Fibroblast of peridontal ligament (primary cell): ENCODE measurements around the gene MCFD2.
"Not testable (repeated sequence)": the region's sequence is repeated elsewhere in the genome, so short reads cannot be mapped to it uniquely, and the experiment has no call there.

ENCODE experiments used
- DNase-seq: peaks from one replicate; pipeline ENCODE4 v3.0.0-alpha.2; 2010; ENCODE audit errors: extremely low read depth

The MCFD2 gene

GRCh38 chr2:46937471-46937901, 21.9 kb upstream of the MCFD2 start:
- DNase-seq, result peak; percentile 31

DNA sequence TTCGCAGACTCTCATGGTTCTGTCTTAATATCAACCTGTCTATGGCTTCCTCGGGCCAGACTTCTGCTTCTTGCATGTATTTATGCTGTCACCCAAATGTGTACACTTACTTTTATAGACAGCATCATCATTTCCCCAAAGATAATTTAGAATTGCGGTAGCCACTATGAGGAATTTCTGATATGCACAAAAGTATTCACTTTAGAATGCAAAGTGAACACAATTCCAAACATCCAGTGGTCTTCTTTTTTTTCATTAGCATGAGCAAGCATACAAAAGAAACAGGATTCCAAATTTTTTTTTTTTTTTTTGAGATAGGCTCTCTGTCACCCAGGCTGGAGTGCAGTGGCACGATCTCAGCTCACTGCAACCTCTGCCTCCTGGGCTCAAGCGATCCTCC, 21.0 kb upstream of the MCFD2 start:
- peak; percentile 30 for DNase-seq

GRCh38 chr2:46935071-46935470, 19.5 kb upstream of the MCFD2 start:
- no peak for DNase-seq

DNA sequence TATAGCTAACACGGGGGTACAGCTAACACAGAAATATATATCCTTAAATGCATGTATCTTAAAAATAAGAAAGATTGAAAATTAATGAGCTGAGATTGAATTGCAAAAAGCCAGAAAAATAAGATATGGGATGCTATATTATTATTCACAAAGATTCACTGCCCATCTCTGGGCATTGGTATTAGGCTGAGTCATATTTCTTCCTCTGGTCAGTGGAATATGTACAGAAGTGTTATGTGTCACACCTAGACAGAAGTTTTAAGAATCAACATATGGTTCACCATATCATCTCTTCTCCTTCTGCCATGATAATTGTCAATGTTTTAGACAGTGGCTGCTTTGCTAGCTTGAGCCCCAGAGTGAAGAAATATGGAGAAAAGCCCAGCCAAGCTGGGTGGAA, 14.0 kb upstream of the MCFD2 start:
- no peak for DNase-seq

- DNase-seq, result no peak
Observed at GRCh38 chr2:46926863-46927262, 11.3 kb upstream of the MCFD2 start.

GRCh38 chr2:46925474-46926351, 10.1 kb upstream of the MCFD2 start:
- no peak for DNase-seq

- no peak for DNase-seq
Observed at GRCh38 chr2:46924608-46925007, 9.0 kb upstream of the MCFD2 start.

- DNase-seq, result no peak
Observed at GRCh38 chr2:46924038-46924437, 8.4 kb upstream of the MCFD2 start.

DNA sequence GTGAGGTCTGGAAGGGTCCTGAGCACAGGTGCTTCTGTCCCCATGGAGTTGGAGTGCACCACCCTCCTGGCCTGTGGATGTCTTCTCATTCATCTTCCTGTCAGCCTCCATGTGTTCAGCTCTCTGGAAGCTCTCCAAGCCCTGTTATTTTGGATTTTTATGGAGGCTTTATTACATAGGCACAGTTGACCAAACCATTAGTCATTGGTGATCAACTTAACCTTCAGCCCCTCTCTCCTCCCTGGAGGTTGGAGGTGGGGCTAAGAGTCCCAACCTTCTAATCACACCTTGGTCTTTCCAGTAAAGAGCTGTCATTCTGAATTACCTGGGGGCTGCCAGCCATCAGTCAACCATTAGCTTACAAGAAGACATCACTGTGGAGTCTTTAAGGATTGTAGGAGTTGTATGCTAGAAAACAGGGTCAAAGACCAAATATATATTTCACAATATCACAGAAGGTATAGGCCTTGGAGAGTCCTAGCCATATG, 7.5 kb upstream of the MCFD2 start:
- peak; percentile 43 for DNase-seq

DNA sequence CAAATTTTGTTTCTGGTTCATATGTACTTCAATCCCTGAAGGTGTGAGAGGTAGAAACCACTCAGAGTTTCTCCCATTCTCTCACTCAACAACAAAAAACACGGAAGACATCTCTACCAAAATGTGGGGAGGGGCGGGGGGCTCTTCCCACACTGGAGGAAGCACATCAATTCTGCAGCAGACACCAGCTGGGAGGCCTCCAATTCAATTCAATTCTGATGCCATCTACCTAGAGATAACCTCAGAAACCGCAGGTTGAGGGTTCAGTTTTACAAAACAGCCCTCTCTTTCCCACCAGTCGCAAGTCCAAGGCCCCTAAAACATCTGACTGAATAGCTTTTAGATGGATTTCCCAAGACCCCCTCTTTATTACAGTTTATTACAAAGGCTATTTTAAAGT, 7.0 kb upstream of the MCFD2 start:
- DNase-seq, result no peak

GRCh38 chr2:46921676-46922448, 6.3 kb upstream of the MCFD2 start:
- peak; percentile 28 for DNase-seq

DNA sequence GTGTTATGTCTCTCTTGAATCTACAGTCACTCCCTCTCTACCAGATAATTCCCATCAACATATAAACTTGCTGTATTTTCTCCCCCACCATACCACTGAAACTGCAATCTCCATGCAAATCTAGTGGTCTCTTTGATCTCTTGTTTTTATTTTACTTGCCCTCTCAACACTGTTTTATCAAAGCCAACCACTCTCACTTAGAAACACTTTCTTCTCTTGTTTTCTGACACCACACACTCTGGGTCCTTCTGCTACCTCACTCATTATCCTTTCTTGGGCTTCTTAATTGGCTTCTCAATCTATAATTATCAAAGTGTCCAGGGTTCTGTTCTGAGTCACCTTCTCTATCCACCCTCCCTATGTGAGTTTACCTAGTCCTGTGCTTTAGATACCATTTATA, 2.0 kb upstream of the MCFD2 start:
- no peak for DNase-seq

DNA sequence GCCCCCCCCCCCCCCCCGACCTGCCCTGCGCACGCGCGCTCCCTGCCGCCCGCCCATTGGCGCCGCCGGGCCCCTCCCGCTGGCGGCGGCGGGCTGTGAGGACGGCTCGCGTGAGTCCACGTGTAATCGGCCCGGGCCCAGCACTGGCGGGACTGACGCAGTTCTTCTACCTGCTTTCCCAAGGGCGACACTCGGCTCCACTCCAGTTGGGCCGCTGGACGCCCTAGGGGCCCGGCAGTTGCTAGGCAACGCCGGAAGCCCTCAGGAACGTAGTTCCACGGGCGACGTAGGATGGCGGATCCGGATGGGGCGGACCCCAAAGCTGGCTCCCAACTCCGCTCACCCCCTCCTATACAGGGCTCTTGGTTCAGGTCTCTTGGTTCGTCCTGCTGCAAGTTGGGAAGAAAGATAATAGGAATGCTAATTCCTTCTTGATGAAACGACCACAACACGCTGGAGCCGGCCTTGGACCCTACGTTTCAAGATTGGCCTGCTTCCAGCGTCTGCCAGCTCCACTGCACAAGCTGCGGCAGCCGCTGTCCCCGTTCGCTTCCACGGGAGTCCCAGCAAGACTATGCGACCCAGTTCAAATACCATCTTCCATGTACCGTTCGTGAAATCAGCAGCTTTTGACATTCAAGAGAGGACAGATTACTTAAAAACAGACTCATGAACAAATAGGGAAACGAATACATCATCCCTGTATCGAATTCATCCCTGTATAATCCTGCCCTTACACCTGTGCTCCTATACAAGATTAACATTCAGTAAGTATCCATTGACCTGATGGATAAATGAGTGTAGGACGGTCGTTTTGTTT, 415 bp upstream of the MCFD2 start:
- peak; percentile 80 for DNase-seq

DNA sequence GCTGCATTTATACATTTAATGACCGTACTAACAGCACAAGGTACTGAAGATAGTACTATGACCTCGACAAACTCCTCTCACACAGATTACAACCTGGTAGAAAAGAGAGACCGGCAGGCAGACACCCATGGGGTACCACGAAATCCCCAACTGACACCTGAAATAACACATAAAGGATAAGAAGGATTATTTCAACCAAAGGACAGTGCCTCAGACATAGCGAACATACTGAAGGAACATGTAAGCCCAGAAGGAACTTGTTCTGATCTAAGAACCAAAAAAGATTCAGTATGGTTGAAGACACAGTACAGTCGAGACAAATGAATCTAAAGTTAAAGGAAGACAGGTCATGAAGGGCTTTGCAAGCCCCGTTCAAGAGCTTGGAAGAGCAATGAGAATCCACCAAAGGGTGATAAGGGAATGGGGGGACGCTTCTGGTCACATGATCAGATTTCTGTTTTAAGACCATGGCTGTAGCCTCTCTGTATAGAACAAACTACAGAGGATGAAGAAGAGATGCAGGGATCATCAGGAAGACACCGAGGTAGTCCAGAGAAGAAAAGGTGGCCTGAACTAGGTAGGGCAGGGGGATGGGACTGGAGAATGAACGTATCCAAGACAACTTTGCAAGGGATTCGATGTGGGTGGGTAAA, 902 bp downstream of the MCFD2 start:
- peak; percentile 20 for DNase-seq

DNA sequence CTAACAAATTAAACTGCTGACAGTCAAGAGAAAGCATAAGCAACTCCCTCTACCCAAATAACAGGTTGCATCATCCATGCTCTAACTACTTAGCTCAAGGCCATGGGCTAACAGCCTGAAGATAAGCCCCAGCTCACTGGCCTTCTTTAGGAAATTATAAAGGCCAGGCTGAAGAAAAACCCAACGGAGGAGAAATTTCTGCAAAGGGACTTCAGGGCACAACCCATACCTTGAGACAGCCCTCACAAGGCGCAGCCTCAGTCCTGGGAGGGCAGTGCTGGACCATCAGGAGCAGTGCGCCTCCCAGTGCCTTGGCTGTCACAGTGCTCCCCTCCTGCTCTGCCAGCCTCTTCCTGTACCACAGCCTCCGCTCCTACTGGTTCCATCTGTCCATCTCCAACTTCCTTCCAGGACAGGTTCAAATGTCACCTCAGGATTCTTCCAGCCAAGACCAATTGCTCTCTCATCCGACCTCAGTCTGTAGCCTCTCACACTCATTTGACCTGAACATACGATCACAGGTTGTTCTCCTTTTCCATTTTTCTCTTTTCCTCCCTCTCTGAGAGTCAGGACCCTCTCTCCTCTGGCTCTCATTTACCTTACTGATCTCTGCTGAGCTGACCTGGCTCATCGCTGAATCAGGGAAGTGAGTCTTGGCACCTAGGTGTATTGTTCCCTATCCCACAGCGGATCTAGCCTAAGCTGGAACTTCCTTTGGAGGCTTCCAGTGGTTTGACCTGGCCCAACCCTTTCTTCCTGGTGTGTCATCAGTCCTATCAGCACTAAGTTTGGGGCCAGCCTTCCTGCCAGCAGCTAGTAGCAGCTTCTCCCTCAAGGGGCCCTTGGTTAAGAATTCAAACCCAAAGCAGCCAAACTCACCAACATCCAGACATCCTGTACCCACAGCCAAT, 1.9 kb downstream of the MCFD2 start:
- DNase-seq, result peak; percentile 31

GRCh38 chr2:46909771-46910419, 5.7 kb downstream of the MCFD2 start:
- DNase-seq, result peak; percentile 62

DNA sequence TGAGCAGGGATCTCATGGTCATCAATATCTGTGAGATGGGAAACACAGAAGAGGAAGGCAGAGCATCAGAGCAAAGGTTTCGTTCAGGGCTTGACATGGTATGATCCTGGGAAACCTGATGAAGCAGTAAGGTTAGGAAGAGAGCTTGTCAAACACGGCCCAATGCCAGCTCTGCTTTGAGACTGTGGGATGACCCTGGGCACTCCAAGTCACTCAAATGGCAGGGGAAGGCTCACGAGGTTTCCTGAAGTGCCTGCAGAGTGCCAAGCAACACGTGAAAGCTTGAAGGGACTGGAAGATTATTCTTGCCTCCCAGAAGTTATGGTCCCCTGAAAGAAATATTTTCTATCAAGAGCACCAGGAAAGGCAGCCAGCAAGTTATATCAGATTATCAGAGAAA, 6.5 kb downstream of the MCFD2 start:
- no peak for DNase-seq

- DNase-seq, result not testable (repeated sequence)
Observed at GRCh38 chr2:46904908-46905678, 10.5 kb downstream of the MCFD2 start.

- not testable (repeated sequence) for DNase-seq
Observed at GRCh38 chr2:46902980-46903379, 12.6 kb downstream of the MCFD2 start.
